HepG2 (cell line): Measurements from ENCODE around the gene BZW1. TPM values are rescaled to one million over a fixed set of nuclear protein-coding genes. Genes with fewer than 3 reads are reported as not detected.

Experiments
- ATAC-seq: fragments of 200-7000 bp; cut with Tn5 transposase; 3 replicates; pipeline ENCODE4 v1.9.1; 2020; ENCODE audit warnings: mild to moderate bottlenecking, moderate library complexity
- BruUV-seq: library from RNA; stranded (reverse); fragments of 400-500 nt; replicated peaks from 2 replicates; lab custom pipeline; 2021; lab: Mats Ljungman, UMichigan
- CTCF ChIA-PET: fragments of 300-600 bp; formaldehyde crosslinking; extraction: SDS; loops from one replicate; lab custom pipeline; 2021; ENCODE audit warnings: low total read pairs, inconsistent platforms, low intra/inter-chr PET ratio; lab: Yijun Ruan, JAX
- POLR2A ChIA-PET: fragments of 350-600 bp; sonication (Branson Sonifier 250); formaldehyde crosslinking; loops from one replicate; lab custom pipeline; 2020; ENCODE audit warnings: antibody characterized with exemption, inconsistent platforms; lab: Yijun Ruan, JAX
- DNase-seq: peaks from one replicate; pipeline ENCODE4 v3.0.0-alpha.2; 2015; ENCODE audit warnings: low spot score
- FAIRE-seq: peaks from 3 replicates; lab custom pipeline; 2011; peaks lifted over from hg19 to GRCh38; lab: Jason Lieb, UNC
- H2AFZ ChIP-seq: one replicate; pipeline ENCODE4 v1.6.1; 2011; ENCODE audit warnings: low read length, inconsistent platforms
- H3K27ac ChIP-seq: fragments of 300-600 bp; 3 replicates; pipeline ENCODE4 v1.8.0; 2011; ENCODE audit warnings: mixed run types, mild to moderate bottlenecking, mixed read lengths, low read length, inconsistent platforms; ENCODE audit not compliant: insufficient read depth; ENCODE audit errors: extremely low read length
- H3K27me3 ChIP-seq, 2 experiments: fragments of 200-600 bp in 1 of 2; 2 replicates in 1 of 2; 3 replicates in 1 of 2; pipeline versions ENCODE4 v1.6.0 to v1.8.0; 2011; ENCODE audit warnings: low read length in 2 of 2, mild to moderate bottlenecking in 2 of 2, moderate library complexity in 2 of 2, inconsistent platforms in 1 of 2; ENCODE audit not compliant: insufficient read depth in 2 of 2, control insufficient read depth in 1 of 2
- H3K36me3 ChIP-seq, 2 experiments: fragments of 200-600 bp in 1 of 2; replicated peaks in 1 of 2; 2 replicates in 1 of 2; 3 replicates in 1 of 2; pipeline versions ENCODE4 v1.5.1 to v1.8.0; 2011; ENCODE audit warnings: low read length in 2 of 2, inconsistent platforms in 1 of 2; ENCODE audit not compliant: insufficient read depth in 2 of 2, control insufficient read depth in 1 of 2
- H3K4me1 ChIP-seq: 2 replicates; pipeline ENCODE4 v1.5.1; 2012; ENCODE audit warnings: low read length, inconsistent platforms; ENCODE audit not compliant: insufficient read depth
- H3K4me2 ChIP-seq: 2 replicates; pipeline ENCODE4 v1.6.0; 2011; ENCODE audit warnings: low read depth, low read length, inconsistent platforms
- H3K4me3 ChIP-seq, 3 experiments: fragments of 200-600 bp in 1 of 3; sonication (generic), shearing (Covaris generic) in 1 of 3; replicated peaks in 1 of 3; 2 replicates each; pipeline ENCODE4 v1.5.1; 2011 to 2016; ENCODE audit warnings: low read length in 3 of 3, inconsistent platforms in 2 of 3, low read depth in 2 of 3, mild to moderate bottlenecking in 2 of 3, control low read depth in 1 of 3, mixed read lengths in 1 of 3; ENCODE audit not compliant: insufficient read depth in 1 of 3
- H3K79me2 ChIP-seq: one replicate; pipeline ENCODE4 v1.6.1; 2011; ENCODE audit warnings: low read length, inconsistent platforms; ENCODE audit not compliant: insufficient read depth
- H3K9ac ChIP-seq: 2 replicates; pipeline ENCODE4 v1.6.0; 2011; ENCODE audit warnings: mild to moderate bottlenecking, low read depth, low read length, inconsistent platforms; ENCODE audit not compliant: insufficient read depth
- H3K9me3 ChIP-seq: 2 replicates; pipeline ENCODE4 v1.5.1; 2012; ENCODE audit warnings: mild to moderate bottlenecking, low read length
- H4K20me1 ChIP-seq: 2 replicates; pipeline ENCODE4 v1.6.0; 2011; ENCODE audit warnings: inconsistent platforms, mild to moderate bottlenecking, low read length, moderate library complexity; ENCODE audit not compliant: insufficient read depth
- ELF1 ChIP-seq: sonication (generic); formaldehyde crosslinking; IDR thresholded peaks from 2 replicates; pipeline ENCODE4 v1.4.0; 2020; ENCODE audit warnings: missing genetic modification reagents
- FOSL2 ChIP-seq: sonication (generic); formaldehyde crosslinking; IDR thresholded peaks from 2 replicates; pipeline ENCODE4 v1.4.0; 2020; ENCODE audit warnings: missing genetic modification reagents
- FOXK1 ChIP-seq: sonication (generic); formaldehyde crosslinking; IDR thresholded peaks from 2 replicates; pipeline ENCODE4 v1.4.0; 2020; ENCODE audit warnings: low read depth, missing genetic modification reagents, borderline replicate concordance
- GFI1 ChIP-seq: sonication (generic); formaldehyde crosslinking; IDR thresholded peaks from 2 replicates; pipeline ENCODE4 v1.5.0; 2020; ENCODE audit warnings: missing genetic modification reagents, mild to moderate bottlenecking, borderline replicate concordance
- JARID2 ChIP-seq: sonication (generic); formaldehyde crosslinking; IDR thresholded peaks from 2 replicates; pipeline ENCODE4 v1.8.1; 2023; ENCODE audit warnings: missing genetic modification reagents, inconsistent platforms; ENCODE audit not compliant: insufficient replicate concordance
- MTF2 ChIP-seq: sonication (generic); formaldehyde crosslinking; IDR thresholded peaks from 2 replicates; pipeline ENCODE4 v1.5.0; 2020; ENCODE audit warnings: missing genetic modification reagents, borderline replicate concordance
- RXRA ChIP-seq: sonication (generic); formaldehyde crosslinking; IDR thresholded peaks from 2 replicates; pipeline ENCODE4 v1.5.1; 2020; ENCODE audit warnings: missing genetic modification reagents
- TBL1XR1 ChIP-seq: fragments of 150-350 bp; IDR thresholded peaks from 2 replicates; pipeline ENCODE4 v1.6.1; 2014; ENCODE audit warnings: borderline replicate concordance, low read length; ENCODE audit not compliant: partially characterized antibody
- ZMYM3 ChIP-seq: sonication (generic); formaldehyde crosslinking; IDR thresholded peaks from 2 replicates; pipeline ENCODE4 v1.5.1; 2020; ENCODE audit warnings: mild to moderate bottlenecking, missing genetic modification reagents
- ZNF292 ChIP-seq: sonication (generic); formaldehyde crosslinking; IDR thresholded peaks from 2 replicates; pipeline ENCODE4 v1.8.1; 2022; ENCODE audit warnings: mild to moderate bottlenecking, low read depth, missing genetic modification reagents, borderline replicate concordance
- ZNF331 ChIP-seq: sonication (generic); formaldehyde crosslinking; IDR thresholded peaks from 2 replicates; pipeline ENCODE4 v1.4.0; 2020; ENCODE audit warnings: missing genetic modification reagents
- ZNF460 ChIP-seq: sonication (generic); formaldehyde crosslinking; IDR thresholded peaks from 2 replicates; pipeline ENCODE4 v1.5.1; 2020; ENCODE audit warnings: missing genetic modification reagents, mild to moderate bottlenecking, borderline replicate concordance
- ZNF569 ChIP-seq: sonication (generic); formaldehyde crosslinking; IDR thresholded peaks from 2 replicates; pipeline ENCODE4 v1.5.0; 2020; ENCODE audit warnings: mild to moderate bottlenecking, missing genetic modification reagents, moderate library complexity, borderline replicate concordance
- ZNF589 ChIP-seq: sonication (generic); formaldehyde crosslinking; conservative IDR thresholded peaks from 2 replicates; pipeline ENCODE4 v1.8.0; 2022; ENCODE audit warnings: mild to moderate bottlenecking, moderate library complexity, missing genetic modification reagents
- ZSCAN25 ChIP-seq: sonication (generic); formaldehyde crosslinking; IDR thresholded peaks from 2 replicates; pipeline ENCODE4 v1.8.0; 2022; ENCODE audit warnings: mild to moderate bottlenecking, missing genetic modification reagents
- WGBS: methylation state at CpG from one replicate; pipeline ENCODE4 v1.1.6; 2017; ENCODE audit warnings: low lambda C conversion rate; 5-methylcytosine and 5-hydroxymethylcytosine counted together
- in situ Hi-C: cut with HindIII; loops from 2 replicates; pipeline ENCODE4 v1.10.0; 2017; ENCODE audit warnings: low pct_unique_long_range_greater_than_20kb; ENCODE audit not compliant: extremely low pct_ligation_motif_present
- intact Hi-C: fragments of 100-400 bp; cut with micrococcal nuclease; formaldehyde crosslinking; loops from one replicate; pipeline ENCODE4 v1.10.0; 2022; ENCODE audit not compliant: unreplicated experiment
- polyA plus RNA-seq, 8 experiments: library from polyadenylated mRNA; depleted of rRNA in 3 of 8; stranded (reverse) in 7 of 8; unstranded in 1 of 8; fragments of >200 nt; fragmentation: Illumina TruSeq in 4 of 8; extraction: Trizol in 4 of 8; gene quantifications; 2 replicates each; pipeline versions ENCODE4 v1.2.1 to v1.2.3, GENCODE V29; 2011 to 2016; ENCODE audit warnings: low read depth in 4 of 8, missing spikeins in 1 of 8, mixed read lengths in 1 of 8; ENCODE audit not compliant: insufficient read depth in 1 of 8
- total RNA-seq, 5 experiments: library from RNA; depleted of rRNA; stranded (reverse); fragments of >200 nt; fragmentation: Illumina TruSeq; extraction: Trizol; gene quantifications; 2 replicates each; pipeline ENCODE4 v1.2.3, GENCODE V29; 2016; ENCODE audit warnings: low read depth in 1 of 5
- TF ChIP-seq, protein P1 (sequence below): sonication (generic); formaldehyde crosslinking; IDR thresholded peaks from 2 replicates; pipeline ENCODE4 v1.8.0; 2022; ENCODE audit warnings: mild to moderate bottlenecking, missing genetic modification reagents, borderline replicate concordance

Gene BZW1
- total and polyA plus RNA-seq, 2 of the 13 experiments (the other 11 are each of a cell fraction or from before 2014, with no cell fraction given) = 106 to 384 TPM

DNA sequence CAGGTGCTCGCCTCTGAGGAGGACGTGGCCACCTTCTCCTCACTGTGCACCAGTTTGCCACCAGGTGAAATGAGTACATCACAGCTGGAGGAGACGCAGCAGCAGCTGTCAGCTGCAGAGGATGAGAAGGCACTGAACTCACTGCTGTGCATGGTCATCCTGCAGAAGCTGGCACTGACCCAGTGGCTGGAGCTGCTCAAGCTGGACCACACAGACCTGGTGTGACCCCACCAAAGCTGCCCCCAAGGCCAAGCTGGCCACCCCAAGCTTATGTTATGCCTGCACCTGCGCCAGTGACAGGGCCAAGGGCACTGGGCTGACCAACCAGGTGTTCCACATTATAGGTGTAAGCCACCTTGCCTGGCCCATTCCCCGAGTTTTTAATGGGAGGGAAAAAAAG lies 33.5 kb downstream of the BZW1 start:
- no peaks in the 10 kb centered on the region for H3K27me3 ChIP-seq
- no peaks in the 10 kb centered on the region for H3K9me3 ChIP-seq
- 62% methylated on average over 4 of the region's 5 CpGs for WGBS
- no TSS peak for BruUV-seq
- TF ChIP-seq RXRA (CRISPR knock-in tag) = no peak
- TF ChIP-seq TBL1XR1 = no peak
- 0 out of 2 replicates have a peak, but pooled peaks have one; percentile 15 for TF ChIP-seq ZMYM3
- peak; percentile 33; the same call in 1 of the 2 replicates for TF ChIP-seq ZNF292
- 0 out of 2 replicates have a peak, but pooled peaks have one; percentile 40 for TF ChIP-seq ZNF589 (CRISPR knock-in tag)
- H3K36me3 ChIP-seq = no peaks in the 10 kb centered on the region
- ATAC-seq (peak; percentile 32), DNase-seq (no peak), FAIRE-seq (no peak)
- ChIA-PET POLR2A (interaction anchor here (1.2 to 3.3 kb wide), 8 partner anchors 8 to 118 kb away, joined by 4 to 52 read pairs (median 6); partner anchors contain the start of genes CLK1, NIF3L1, ORC2 and PPIL3), CTCF (no interaction called here)
- H3K4me2 ChIP-seq = no peak overlapping the region
- H3K27ac ChIP-seq = no peak overlapping the region
- H3K9ac ChIP-seq = no peak overlapping the region
- H2AFZ ChIP-seq = no peak overlapping the region
- no peaks in the 10 kb centered on the region for H3K79me2 ChIP-seq
- in situ Hi-C loops = no loop called here
- intact Hi-C loops = no loop called here
- peaks cover 18% of the 10 kb centered on the region for H3K4me1 ChIP-seq
- H4K20me1 ChIP-seq = no peaks in the 10 kb centered on the region
- no peak overlapping the region for H3K4me3 ChIP-seq

DNA sequence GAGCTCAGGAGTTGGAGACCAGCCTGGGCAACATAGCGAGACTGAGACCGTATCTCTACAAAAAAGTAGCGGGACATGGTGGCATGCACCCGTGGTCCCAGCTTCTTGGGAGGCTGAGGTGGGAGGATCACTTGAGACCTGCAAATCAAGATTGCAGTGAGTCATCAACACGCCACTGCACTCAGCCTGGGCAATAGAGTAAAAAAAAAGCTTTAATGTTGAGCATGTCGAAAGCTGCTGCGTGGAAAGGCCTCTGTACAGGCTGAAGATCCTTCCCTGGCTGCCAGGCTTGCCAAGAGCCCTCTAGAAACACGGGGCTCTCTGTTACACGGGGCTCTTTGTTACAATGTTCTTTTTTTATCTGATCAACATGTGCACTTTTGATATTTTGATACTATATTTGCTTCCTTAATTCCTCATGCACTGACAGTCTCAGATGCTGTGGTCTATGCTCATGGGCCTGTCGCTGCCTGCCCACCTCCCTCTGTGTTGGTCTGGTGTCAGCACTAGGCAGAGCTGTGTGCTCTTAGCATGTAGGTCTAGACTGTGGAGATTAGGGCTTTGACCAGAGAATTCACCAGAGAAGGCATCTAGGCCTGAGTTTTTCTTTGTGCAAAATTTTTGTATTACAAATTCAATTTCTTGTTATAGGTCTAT lies 34.1 kb downstream of the BZW1 start:
- Histone ChIP-seq H4K20me1 (no peaks in the 10 kb centered on the region), H3K27ac (no peak overlapping the region), H3K4me2 (no peak overlapping the region), H3K36me3 (no peaks in the 10 kb centered on the region), H3K27me3 (no peaks in the 10 kb centered on the region), H3K9ac (no peak overlapping the region), H3K4me3 (no peak overlapping the region)
- DNase-seq = no peak
- ATAC-seq = no peak
- CTCF ChIA-PET = no interaction called here
- BruUV-seq = no TSS peak
- FAIRE-seq = no peak
- 71% methylated on average over 10 of the region's 10 CpGs for WGBS
- POLR2A ChIA-PET = interaction anchor here (0.8 to 3.3 kb wide), 8 partner anchors 13 to 118 kb away, joined by 3 to 52 read pairs (median 4); partner anchors contain the start of genes CLK1, NIF3L1, ORC2 and PPIL3
- in situ Hi-C loops = no loop called here
- TF ChIP-seq ELF1 (CRISPR knock-in tag) (no peak), ZNF331 (CRISPR knock-in tag) (no peak), ZSCAN25 (CRISPR knock-in tag) (no peak), ZNF460 (CRISPR knock-in tag) (peak; percentile 26; the same call in 1 of the 2 replicates), FOXK1 (CRISPR knock-in tag) (no peak), ZNF569 (CRISPR knock-in tag) (no peak), FOSL2 (CRISPR knock-in tag) (0 out of 2 replicates have a peak, but pooled peaks have one; percentile 26), ZMYM3 (0 out of 2 replicates have a peak, but pooled peaks have one; percentile 2), GFI1 (CRISPR knock-in tag) (no peak), MTF2 (no peak), JARID2 (CRISPR knock-in tag) (no peak)
- TF ChIP-seq, protein P1, sequence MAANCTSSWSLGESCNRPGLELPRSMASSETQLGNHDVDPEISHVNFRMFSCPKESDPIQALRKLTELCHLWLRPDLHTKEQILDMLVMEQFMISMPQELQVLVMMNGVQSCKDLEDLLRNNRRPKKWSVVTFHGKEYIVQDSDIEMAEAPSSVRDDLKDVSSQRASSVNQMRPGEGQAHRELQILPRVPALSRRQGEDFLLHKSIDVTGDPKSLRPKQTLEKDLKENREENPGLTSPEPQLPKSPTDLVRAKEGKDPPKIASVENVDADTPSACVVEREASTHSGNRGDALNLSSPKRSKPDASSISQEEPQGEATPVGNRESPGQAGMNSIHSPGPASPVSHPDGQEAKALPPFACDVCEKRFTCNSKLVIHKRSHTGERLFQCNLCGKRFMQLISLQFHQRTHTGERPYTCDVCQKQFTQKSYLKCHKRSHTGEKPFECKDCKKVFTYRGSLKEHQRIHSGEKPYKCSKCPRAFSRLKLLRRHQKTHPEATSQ = no peak
- TF ChIP-seq, all 625 proteins: peak for 3
- no peaks in the 10 kb centered on the region for H3K9me3 ChIP-seq
- no peak overlapping the region for H2AFZ ChIP-seq
- no peaks in the 10 kb centered on the region for H3K79me2 ChIP-seq
- peaks cover 18% of the 10 kb centered on the region for H3K4me1 ChIP-seq
- intact Hi-C loops = no loop called here
